GM18519 (cell line): ENCODE measurements around the gene PHF10.
"Not testable (repeated sequence)": the region's sequence is repeated elsewhere in the genome, so short reads cannot be mapped to it uniquely, and the experiment has no call there.

Source experiments
- ATAC-seq: cut with Tn5 transposase; IDR thresholded peaks from one replicate; pipeline ENCODE4 v1.9.1; 2021; ENCODE audit warnings: mild to moderate bottlenecking, moderate library complexity; ENCODE audit not compliant: unreplicated experiment, low FRiP score

Gene PHF10

DNA sequence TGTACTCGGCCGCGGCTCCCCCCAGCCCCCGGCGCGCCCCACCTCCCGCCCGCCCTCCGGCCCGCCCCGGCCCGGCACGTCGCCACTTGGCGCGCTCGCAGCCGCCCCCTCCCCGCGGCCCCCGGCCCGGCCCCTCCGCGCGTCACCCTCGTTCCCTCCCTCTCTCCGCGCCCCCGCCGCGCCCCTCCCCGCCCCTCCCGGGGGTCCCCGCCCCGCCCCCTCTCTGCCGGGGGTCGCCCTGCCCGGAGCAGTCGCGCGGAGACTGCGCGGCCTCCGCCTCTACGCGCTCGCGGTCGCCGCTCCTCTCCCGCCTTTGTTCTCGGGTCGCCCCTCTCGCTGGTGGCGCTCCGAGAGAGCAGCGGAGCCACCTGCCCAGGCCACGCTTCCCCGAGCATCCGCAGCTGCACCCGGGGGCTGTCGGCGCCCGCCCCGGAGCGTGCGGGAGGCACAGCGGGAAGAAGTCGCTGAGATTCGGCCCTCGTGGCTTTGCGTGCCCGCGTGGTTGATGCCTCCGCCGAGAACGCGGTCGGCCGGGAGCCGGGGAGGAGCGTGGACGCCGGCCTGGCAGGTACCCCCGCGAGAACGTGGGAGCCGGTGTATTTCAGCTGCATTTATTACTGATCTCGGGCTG lies at the start of gene PHF10:
Gene PHF10 (minus strand): TSS at position 7 of the 631 bp plus-strand sequence. CDS start 569 bp downstream, outside the sequence.
- peak; percentile 28 for ATAC-seq

- ATAC-seq, result no peak
Measured at GRCh38 chr6:169766921-169767736, 42.8 kb upstream of the PHF10 start.

GRCh38 chr6:169766232-169766631 lies 41.9 kb upstream of the PHF10 start:
- ATAC-seq, result no peak

DNA sequence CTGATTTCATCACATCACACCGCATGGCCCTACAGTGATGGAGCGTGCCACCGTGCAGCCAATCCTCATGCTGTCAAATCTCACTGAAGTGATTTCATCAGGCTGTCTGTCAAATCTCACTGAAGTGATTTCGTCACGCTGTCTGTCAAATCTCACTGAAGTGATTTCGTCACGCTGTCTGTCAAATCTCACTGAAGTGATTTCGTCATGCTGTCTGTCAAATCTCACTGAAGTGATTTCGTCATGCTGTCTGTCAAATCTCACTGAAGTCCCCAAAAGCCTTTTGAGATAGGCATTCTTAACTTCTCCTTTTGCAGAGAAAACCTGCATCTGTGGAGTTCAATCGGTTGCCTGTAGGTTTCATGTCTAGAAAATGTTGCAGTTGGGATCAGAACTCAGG lies 41.5 kb upstream of the PHF10 start:
- not testable (repeated sequence) for ATAC-seq

DNA sequence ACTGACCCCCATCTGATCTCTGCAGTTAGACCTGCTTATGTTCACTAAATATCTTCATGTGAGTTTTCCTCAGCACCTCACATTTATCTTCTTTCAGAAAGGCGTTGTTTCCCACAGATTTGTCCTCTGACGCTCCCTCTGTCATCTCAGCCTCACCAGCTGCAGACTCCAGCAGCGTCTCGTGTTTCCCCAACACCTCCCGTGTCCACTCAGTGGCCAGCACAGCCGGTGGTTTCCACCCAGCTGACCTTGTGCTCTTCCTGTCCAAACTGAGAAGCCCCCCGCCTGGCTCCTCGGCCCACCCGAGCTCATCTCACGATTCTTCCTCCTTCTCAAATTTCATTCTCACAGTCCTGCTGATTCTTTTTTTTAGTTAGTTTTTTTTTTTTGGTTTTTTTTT lies 39.6 kb upstream of the PHF10 start:
- no peak for ATAC-seq

GRCh38 chr6:169763308-169763707 lies 39.0 kb upstream of the PHF10 start:
- ATAC-seq, result no peak

DNA sequence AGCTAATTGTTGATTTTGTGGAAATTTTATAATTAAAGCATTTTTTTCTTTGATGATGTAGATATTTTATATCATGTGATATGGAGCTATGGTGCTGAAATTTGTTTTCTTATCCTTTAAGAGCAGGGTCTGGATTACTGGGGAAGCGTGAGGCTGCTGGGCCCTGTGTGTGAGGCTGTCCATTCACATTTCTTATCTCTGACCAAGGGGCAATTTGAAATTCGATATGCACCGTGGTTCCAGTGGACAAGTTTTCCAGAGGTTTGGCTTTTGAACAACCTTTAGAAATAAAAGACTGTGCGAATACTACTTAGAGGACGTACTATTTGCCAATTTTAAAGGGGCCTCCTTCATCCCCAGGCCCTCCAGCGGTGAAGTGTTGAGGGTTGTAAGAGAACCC lies 30.9 kb upstream of the PHF10 start:
- no peak for ATAC-seq

- no peak for ATAC-seq
Measured at GRCh38 chr6:169752074-169752623, 27.8 kb upstream of the PHF10 start.

DNA sequence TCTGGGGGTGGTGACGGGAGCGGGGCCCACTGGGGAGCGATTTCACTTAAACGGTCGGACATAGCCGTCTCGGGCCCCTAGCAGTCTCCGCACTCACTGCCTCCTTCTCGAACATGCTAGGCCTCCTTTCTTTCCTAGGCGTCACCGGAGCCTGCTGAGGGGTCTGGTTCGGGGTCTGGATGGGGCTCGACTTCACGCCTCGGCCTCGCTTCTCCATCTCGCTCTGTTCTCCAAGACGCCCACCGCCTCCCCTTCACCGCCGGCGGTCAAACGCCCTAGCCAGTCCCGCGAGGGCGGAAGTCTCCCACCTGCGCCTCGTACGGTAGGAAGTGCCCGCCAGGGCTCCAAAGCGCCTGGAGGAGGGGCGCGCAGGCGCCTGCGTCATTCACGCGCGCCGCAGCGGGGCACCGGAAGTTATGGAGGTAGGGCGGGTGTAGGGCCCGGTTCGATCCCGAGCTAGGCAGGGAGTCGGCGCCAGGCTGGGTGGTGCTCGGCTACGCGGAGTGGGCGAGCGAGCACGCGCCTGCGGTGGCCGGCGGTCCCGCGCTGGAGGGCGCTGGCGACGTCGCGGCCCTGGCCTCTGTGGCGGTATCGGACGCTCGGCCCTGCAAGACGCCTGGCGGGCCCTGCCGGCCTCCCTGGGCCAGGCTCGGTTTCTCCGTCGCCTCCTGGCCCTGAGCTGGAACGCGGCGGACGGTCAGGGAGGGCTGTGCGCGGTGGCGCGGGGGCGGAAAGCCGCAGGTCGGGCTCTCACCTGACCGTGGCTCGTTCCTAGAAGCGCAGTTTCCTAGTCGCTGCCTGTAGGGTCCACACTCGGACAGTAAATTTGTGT lies 27.2 kb upstream of the PHF10 start, which contains the start of the genes DYNLT2 and ERMARD:
Gene DYNLT2 (minus strand): TSS at position 331 of the 832 bp plus-strand sequence. CDS start 114 bp downstream, at position 217.
Gene ERMARD (plus strand): TSS at position 381 of the 832 bp plus-strand sequence. CDS start 36 bp downstream, at position 417.
- peak; percentile 92 for ATAC-seq

DNA sequence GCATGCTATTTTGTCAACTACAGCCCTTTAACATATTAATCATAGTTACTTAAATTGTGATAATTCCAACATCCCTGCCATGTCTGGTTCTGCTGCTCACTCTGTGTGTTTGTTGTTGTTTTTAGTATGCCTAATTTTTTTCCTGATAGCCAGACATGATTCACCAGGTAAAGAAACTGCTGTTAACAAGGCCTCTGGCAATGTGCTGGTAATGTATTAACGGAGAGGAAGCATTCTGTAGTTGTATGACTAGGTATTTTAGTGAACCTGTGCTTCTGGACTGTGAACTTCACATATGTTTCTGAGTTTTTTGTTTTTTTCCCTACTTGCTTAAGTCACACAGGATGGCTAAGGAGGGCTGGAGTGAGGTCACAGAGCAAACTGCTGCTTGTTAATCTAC lies 22.3 kb upstream of the PHF10 start:
- no peak for ATAC-seq

DNA sequence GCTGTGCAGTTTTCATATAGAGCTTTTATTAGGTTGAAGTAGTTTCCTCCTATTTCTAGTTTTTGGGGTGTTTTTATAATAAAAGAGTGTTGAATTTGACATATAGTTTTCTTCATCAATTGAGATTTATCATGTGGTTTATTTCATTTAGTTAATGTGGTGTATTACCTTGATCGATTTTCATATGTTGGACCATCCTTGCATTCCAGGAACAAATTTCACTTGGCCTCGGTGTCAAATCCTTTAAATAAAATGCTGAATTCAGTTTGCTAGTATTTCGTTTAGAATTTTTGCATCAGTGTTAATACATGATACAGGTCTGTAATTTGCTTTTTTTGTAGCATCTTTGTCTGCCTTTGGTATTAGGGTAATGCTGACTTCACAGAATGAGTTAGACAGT lies 21.1 kb upstream of the PHF10 start:
- no peak for ATAC-seq

DNA sequence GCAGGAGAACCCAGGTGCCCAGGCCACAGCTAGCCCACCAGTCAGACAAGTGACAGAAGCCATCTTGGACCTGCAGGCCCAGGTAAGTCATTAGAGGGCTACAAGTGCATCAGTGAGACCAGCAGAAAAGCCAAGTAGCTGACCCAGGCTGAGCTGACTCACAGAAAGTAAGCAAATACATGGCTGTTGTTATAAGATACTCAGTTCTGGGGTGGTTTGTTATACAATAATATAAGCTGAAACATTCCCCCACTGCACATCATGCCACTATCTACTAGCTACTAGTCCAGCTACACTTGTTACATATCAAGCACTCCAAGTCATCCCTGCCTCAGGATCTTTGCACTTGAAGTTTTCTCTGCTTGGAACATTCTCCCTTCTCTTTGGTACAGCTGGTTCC lies 17.0 kb upstream of the PHF10 start:
- ATAC-seq, result no peak

DNA sequence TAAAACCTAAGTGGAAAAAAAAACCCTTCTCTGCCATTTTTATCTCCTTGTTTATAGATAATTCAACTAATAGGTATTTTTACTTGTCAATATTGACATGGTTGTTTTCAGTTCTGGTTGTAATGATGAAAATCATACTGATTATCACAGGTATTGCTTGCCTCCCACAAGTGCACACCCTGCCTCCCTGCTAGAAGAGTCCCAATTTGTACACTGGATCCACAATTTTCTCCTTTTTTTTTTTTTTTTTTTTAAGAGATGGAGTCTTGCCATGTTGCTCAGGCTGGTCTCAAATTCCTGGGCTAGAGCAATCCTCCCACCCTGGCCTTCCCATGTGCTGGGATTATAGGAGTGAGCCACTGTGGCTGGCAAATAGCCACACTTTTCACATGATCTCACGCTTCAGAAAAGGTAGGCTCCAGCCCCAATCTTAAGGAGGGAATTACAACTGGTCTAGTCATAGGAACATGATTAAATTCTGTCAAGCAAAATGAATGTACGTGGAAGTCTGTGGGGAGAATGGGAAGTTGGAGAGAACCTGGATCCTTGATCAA lies 14.8 kb upstream of the PHF10 start:
- no peak for ATAC-seq

- no peak for ATAC-seq
Measured at GRCh38 chr6:169738204-169738975, 14.1 kb upstream of the PHF10 start.

DNA sequence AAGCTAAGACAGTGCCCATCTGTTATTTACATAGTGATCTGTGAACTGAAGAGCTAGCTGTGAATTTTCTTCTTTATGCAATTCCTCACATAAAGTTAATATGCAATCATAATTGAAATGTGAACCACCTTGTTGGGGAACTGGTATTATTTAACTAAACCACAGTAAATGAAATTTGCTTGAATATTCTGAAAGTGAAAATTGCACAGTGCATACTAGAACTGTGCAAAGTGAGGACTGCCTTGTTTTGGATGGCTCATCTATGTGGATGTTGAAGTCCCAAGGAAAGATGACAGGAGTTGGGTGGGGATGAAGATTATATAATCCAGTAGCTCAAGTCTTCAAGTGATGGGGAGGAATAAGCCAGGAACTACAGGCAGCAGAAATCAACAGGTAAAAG lies 5.7 kb upstream of the PHF10 start:
- ATAC-seq, result no peak

DNA sequence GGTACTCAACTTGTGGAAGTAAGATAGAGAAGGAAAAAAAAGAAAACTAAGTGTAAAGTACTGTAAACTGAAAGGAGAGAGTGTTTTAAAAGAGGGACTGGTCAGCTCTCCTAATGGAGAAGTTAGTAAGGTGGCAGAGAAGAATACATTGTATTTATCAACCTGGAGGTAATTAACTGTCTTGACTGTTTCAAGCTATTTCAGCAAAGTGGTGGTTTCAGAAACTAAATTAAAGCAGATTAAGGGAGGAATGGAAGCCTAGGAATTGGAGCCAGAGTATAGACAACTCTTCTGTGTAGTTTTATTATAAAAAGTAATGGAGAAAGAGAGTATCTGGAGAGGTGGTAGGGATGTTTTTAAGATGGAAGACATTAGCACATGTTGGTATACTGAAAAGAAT lies 2.7 kb upstream of the PHF10 start:
- no peak for ATAC-seq

GRCh38 chr6:169726049-169726400 lies 1.7 kb upstream of the PHF10 start:
- no peak for ATAC-seq

GRCh38 chr6:169725125-169726048 lies 1.1 kb upstream of the PHF10 start:
- ATAC-seq, result peak; percentile 4
